ENCODE measurements around the gene L3MBTL3. TPM values are rescaled to one million over a fixed set of nuclear protein-coding genes. Genes with fewer than 3 reads are reported as not detected.

Gene L3MBTL3
- total RNA-seq, 2 experiments from 2014 or later = 13.5 to 14.9 TPM

DNA sequence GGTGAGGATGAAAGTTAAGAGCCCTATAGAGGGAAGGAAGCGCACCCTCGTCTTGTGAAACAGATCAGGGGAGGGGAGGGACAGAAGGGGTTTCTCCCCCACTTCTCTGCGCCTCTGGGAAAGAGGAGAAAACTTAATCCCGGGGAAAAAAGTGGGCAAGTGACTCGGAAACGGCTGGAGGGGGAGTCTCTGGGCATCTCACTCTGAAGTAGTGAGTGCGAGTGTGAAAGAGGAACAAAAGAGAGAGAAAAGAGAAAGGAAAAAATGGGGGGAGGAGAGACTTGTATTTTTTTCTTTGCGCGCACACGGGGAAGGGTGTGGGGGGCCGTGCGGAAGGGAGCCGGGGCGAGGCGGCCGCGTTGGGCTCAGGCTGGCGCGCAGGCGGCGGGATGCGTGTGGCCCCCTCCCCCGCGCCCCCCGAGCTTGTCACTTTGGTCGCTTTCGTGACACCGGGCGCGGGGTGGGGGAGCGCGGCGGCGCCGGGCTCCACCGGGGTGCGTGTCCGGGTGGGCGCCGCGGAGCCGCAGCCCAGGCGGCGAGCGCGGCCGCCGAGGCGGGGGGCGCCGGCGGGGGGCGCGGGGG lies 454 bp downstream of the L3MBTL3 start:
- peak; percentile 28 for ATAC-seq
- TF ChIP-seq, protein P1, sequence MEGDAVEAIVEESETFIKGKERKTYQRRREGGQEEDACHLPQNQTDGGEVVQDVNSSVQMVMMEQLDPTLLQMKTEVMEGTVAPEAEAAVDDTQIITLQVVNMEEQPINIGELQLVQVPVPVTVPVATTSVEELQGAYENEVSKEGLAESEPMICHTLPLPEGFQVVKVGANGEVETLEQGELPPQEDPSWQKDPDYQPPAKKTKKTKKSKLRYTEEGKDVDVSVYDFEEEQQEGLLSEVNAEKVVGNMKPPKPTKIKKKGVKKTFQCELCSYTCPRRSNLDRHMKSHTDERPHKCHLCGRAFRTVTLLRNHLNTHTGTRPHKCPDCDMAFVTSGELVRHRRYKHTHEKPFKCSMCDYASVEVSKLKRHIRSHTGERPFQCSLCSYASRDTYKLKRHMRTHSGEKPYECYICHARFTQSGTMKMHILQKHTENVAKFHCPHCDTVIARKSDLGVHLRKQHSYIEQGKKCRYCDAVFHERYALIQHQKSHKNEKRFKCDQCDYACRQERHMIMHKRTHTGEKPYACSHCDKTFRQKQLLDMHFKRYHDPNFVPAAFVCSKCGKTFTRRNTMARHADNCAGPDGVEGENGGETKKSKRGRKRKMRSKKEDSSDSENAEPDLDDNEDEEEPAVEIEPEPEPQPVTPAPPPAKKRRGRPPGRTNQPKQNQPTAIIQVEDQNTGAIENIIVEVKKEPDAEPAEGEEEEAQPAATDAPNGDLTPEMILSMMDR (IDR thresholded peaks at IDR 0.05) = no peak
- peak overlapping the region; percentile 98 for H3K27ac Mint-ChIP-seq
- peak; percentile 50 for DNase-seq
- H3K4me1 Mint-ChIP-seq (ENCODE audit: low read depth) = peaks cover 30% of the 10 kb centered on the region
- no peaks in the 10 kb centered on the region for H3K27me3 Mint-ChIP-seq
- intact Hi-C loops (cut with micrococcal nuclease) = no loop called here
- H3K36me3 Mint-ChIP-seq (ENCODE audit: low read depth) = peaks cover 8% of the 10 kb centered on the region
- H3K9me3 Mint-ChIP-seq = no peaks in the 10 kb centered on the region
- CTCF ChIA-PET = no interaction called here
- POLR2A ChIA-PET = interaction anchor here (1.1 kb wide), 1 partner anchor 10 kb away, joined by 3 read pairs; no protein-coding TSS in a partner anchor
- H3K4me3 Mint-ChIP-seq = peak overlapping the region; percentile 100

DNA sequence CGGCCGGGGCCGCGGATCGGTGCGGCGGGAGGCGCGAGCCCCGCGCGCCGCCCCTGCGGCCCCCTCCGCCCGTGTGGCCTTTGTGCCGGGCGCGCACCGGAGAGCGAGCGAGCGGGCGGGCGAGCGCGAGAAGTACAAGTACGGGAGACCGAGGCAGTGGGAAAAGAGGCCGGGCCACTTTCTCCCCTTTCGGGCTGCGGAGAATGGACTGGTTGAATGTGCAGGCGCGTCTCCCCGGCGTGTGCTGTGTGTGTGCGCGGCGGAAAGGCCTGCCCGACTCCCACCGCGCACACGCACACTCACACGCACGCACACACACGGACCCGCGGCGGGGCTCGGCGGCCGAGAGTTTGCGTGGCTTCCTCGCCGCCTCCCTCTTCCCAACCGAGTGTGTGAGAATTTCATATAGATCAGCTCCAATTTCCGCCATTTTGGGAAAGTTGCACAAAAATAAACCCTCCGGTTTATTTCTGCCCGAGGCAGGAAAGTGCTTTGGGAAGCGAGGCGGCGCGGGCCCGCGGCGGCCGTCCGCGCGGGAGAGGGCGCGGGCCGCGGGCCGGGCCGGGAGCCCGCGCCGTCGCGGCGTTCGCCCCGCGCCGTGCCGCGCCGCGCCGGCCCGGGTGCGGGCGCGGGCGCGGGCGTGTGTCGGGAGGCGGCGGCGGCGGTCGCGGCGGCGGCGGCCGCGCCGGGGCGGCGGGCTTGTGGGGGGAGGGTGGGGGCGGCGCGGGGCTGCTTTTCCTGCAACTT lies 1.1 kb downstream of the L3MBTL3 start:
- Mint-ChIP-seq H3K36me3 (ENCODE audit: low read depth) (peaks cover 10% of the 10 kb centered on the region), H3K4me3 (peak overlapping the region; percentile 85), H3K27me3 (no peaks in the 10 kb centered on the region), H3K4me1 (ENCODE audit: low read depth) (peaks cover 34% of the 10 kb centered on the region), H3K9me3 (no peaks in the 10 kb centered on the region), H3K27ac (peak overlapping the region; percentile 89)
- peak; percentile 52 for DNase-seq
- intact Hi-C loops (cut with micrococcal nuclease) = loop anchor here (5.0 to 10.0 kb wide), 3 partner anchors 77 to 525 kb away; no protein-coding TSS in a partner anchor
- ChIA-PET POLR2A (interaction anchor here (1.1 kb wide), 1 partner anchor 10 kb away, joined by 3 read pairs; no protein-coding TSS in a partner anchor), CTCF (no interaction called here)
- ATAC-seq = peak; percentile 18
- TF ChIP-seq, protein P1 (IDR thresholded peaks at IDR 0.05) = no peak

DNA sequence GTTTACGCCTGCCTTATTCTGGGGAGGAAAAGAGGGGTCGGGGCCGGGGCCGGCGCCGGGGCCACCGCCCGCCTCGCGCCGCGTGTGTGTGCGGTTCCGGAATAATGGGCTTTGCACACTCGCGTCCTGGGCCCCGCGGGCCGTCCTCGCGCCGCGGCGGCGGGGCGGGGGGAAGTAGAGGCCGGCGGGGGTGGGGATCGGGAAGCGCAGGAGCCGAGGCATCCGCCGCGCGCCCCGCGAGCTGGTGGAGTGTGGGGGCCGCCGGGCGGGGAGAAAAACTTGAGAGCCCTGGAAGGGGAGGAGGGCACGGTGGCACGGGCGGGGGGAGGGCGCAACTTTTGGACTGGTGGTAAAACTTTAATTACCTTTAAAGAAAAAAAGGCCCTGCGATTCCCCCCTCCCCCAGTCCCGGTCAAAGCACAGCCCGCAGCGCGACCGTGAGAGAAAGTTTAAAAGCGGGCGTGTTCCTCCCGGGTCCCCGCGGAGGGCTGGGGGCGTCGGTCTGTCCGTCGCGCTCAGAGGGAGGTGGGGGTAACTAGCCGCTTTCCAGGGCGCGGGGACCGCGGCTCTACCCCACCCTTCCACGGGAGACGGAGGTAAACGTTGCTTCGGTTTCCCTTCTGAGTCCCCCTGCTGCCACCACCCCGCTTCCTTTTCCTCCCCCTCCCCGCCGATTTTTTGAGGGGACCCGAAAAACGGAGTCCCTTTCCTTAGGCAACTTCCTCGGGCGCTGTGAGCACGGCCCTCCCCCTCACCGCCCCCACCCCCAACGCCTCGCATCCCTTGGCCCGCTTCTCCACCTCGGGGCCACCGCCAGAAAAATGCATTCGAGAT lies 1.9 kb downstream of the L3MBTL3 start:
- Mint-ChIP-seq H3K27ac (peak overlapping the region; percentile 96), H3K4me1 (ENCODE audit: low read depth) (peaks cover 40% of the 10 kb centered on the region), H3K27me3 (no peaks in the 10 kb centered on the region), H3K36me3 (ENCODE audit: low read depth) (peaks cover 18% of the 10 kb centered on the region), H3K9me3 (no peaks in the 10 kb centered on the region), H3K4me3 (peak overlapping the region; percentile 94)
- DNase-seq (peak; percentile 56), ATAC-seq (peak; percentile 16)
- ChIA-PET CTCF (interaction anchor here (1.0 to 3.0 kb wide), 14 partner anchors 13 to 422 kb away, joined by 3 to 48 read pairs (median 4); no protein-coding TSS in a partner anchor), POLR2A (interaction anchor here (1.1 to 1.3 kb wide), 2 partner anchors 9 to 276 kb away, joined by 3 to 4 read pairs; no protein-coding TSS in a partner anchor)
- TF ChIP-seq, protein P1 (IDR thresholded peaks at IDR 0.05) = no peak
- intact Hi-C loops (cut with micrococcal nuclease) = loop anchor here (5.0 to 10.0 kb wide), 3 partner anchors 78 to 525 kb away; no protein-coding TSS in a partner anchor

DNA sequence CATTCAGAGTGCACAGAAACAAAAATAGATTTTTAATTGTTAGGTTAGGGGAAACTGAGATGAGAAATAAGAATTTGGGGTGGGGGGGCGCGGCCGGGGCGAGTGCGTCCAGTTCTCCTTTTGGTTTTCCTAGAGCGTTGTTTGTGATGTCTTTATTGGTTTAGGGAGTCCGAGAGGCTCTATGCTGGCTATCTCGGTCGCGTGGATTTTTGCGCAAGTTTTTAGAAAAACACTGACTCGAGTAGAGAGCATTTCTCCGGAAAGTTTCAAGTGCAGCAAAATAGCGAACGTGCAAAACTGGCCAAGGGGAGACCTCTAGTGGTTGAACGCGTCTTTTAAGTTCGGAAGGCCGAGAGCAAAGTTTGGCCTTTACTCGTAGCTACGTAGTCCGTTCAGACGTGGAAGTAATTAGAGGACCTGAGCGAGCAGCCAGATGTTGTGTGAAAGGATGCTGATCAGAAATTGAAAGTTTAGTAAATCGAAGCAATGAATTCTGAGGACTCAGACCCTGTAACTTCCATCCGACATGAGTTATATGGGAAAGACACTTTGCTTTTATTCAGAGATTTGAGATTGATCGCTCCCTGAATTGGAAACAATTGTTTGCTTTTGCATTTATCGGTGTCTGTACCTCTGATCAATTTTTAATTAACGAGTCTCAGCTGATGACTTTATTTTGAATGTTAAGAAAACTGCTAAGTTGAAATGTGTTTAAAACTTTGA lies 2.7 kb downstream of the L3MBTL3 start:
- POLR2A ChIA-PET = interaction anchor here (0.7 to 1.3 kb wide), 3 partner anchors 43 to 411 kb away, joined by 3 to 4 read pairs (median 3); no protein-coding TSS in a partner anchor

More for the DNA sequence above, 2.7 kb downstream of the L3MBTL3 start:
- Mint-ChIP-seq H3K4me3 (peak overlapping the region; percentile 94), H3K27ac (peak overlapping the region; percentile 96), H3K36me3 (ENCODE audit: low read depth) (peaks cover 24% of the 10 kb centered on the region), H3K9me3 (no peaks in the 10 kb centered on the region), H3K27me3 (no peaks in the 10 kb centered on the region), H3K4me1 (ENCODE audit: low read depth) (peaks cover 48% of the 10 kb centered on the region)
- TF ChIP-seq, protein P1 (IDR thresholded peaks at IDR 0.05) = peak; percentile 59
- DNase-seq (peak; percentile 88), ATAC-seq (peak; percentile 73)
- intact Hi-C loops (cut with micrococcal nuclease) = loop anchor here (5.0 to 10.0 kb wide), 3 partner anchors 79 to 526 kb away; no protein-coding TSS in a partner anchor
- CTCF ChIA-PET = interaction anchor here (0.6 to 3.0 kb wide), 45 partner anchors 9 to 517 kb away, joined by 3 to 48 read pairs (median 3); partner anchors contain the start of genes SAMD3 and TMEM244
